Mammary epithelial cell (primary cell): ENCODE results near the gene KRTAP5-10.

Experiments used
- EZH2 ChIP-seq: IDR thresholded peaks from 2 replicates; pipeline ENCODE4 v1.6.1; 2012; ENCODE audit warnings: low read length, inconsistent platforms, borderline replicate concordance
- TF ChIP-seq, protein P1 (sequence below), 2 donors: IDR thresholded peaks in 1 of 2; conservative IDR thresholded peaks in 1 of 2; 2 replicates each; pipeline ENCODE4 v1.5.1; 2011 to 2012; ENCODE audit warnings: inconsistent platforms in 2 of 2, low read length in 2 of 2, mild to moderate bottlenecking in 2 of 2, control low read depth in 1 of 2, low read depth in 1 of 2; ENCODE audit not compliant: insufficient read depth in 1 of 2; ENCODE audit errors: extremely low read depth in 1 of 2

DNA sequence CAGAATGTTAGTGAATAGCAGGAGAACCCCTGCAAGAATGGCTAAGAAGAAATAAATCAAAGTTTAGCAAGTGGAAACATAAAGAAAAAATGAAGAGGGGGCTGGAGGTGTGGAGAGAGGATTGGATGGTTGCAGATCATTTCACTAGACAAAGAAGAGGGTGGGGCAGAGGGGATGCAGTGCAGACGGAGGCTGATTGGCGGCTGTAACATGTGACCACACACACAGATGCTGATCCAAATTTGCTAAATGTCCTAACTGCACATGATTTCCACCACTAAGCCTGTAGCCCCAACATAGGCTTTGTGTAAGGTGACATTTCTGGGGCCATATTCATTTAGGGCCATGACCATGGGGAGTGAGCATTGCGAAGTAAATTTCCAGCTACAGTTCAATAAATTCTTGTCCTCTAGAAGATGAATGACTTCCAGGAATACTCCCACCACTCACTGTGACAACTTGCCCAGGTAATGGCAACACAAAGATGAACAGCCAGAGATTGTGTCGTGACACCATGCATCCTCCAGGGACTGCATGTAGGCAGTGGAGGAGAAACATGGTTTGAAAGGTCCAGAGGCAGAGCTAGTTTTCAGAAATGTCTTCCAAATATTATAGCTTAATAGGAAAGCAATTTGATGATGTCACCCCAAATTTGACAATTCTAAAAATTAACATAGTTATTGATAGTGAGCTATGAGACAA, 10.5 kb downstream of the KRTAP5-10 start:
- no peak for TF ChIP-seq EZH2
- TF ChIP-seq, protein P1, sequence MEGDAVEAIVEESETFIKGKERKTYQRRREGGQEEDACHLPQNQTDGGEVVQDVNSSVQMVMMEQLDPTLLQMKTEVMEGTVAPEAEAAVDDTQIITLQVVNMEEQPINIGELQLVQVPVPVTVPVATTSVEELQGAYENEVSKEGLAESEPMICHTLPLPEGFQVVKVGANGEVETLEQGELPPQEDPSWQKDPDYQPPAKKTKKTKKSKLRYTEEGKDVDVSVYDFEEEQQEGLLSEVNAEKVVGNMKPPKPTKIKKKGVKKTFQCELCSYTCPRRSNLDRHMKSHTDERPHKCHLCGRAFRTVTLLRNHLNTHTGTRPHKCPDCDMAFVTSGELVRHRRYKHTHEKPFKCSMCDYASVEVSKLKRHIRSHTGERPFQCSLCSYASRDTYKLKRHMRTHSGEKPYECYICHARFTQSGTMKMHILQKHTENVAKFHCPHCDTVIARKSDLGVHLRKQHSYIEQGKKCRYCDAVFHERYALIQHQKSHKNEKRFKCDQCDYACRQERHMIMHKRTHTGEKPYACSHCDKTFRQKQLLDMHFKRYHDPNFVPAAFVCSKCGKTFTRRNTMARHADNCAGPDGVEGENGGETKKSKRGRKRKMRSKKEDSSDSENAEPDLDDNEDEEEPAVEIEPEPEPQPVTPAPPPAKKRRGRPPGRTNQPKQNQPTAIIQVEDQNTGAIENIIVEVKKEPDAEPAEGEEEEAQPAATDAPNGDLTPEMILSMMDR (conservative IDR thresholded peaks at IDR 0.05 in 1 of 2, IDR thresholded peaks at IDR 0.05 in 1 of 2; ENCODE audit: extremely low read depth in 1 of 2, insufficient read depth in 1 of 2, low read depth in 1 of 2, low read length in 2 of 2): no peak
